Measurements from ENCODE around the gene REPIN1. TPM values are rescaled to one million over a fixed set of nuclear protein-coding genes. Genes with fewer than 3 reads are reported as not detected.
A peak's percentile ranks its signal among the peaks of the same experiment; 100 is the strongest.

REPIN1 gene
- total and polyA plus RNA-seq, 9 of the 15 experiments (the other 6 are each of a cell fraction or from before 2014, with no cell fraction given): 8.1 to 283 (median 94.3) TPM

- no peak for TF ChIP-seq CTCFL (IDR thresholded peaks at IDR 0.05; ENCODE audit: borderline replicate concordance, insufficient read depth, low read depth, low read length, poor library complexity, severe bottlenecking)
Observed at GRCh38 chr7:150346922-150347321, 21.7 kb upstream of the REPIN1 start (continued).

- H3K4me3 ChIP-seq: no peak overlapping the region
- peaks cover 0 to under 1% of the 10 kb centered on the region in 2 experiments; a peak in 2 of 5 replicates for H3K27me3 ChIP-seq (ENCODE audit: control insufficient read depth in 2 of 2, insufficient read depth in 2 of 2, low read length in 2 of 2)
- H3K4me1 ChIP-seq (replicated peaks in 1 of 2; ENCODE audit: control insufficient read depth in 2 of 2, insufficient read depth in 2 of 2, low read length in 2 of 2): peaks cover 14 to 15% of the 10 kb centered on the region in 2 experiments; a peak in 4 of 5 replicates
- BruUV-seq (replicated peaks): no TSS peak
- H2AFZ ChIP-seq (ENCODE audit: low read depth, low read length): peak overlapping the region; percentile 32
- in situ Hi-C loops (cut with MboI) (no loop called here), intact Hi-C loops (cut with micrococcal nuclease) (loop anchor here (10.0 kb wide), 1 partner anchor 403 kb away; no protein-coding TSS in a partner anchor)
- no peak overlapping the region for H3K9ac ChIP-seq (ENCODE audit: insufficient read depth in 1 of 2, low read depth in 2 of 2, low read length in 2 of 2)
- FAIRE-seq: no peak
- DNase-seq (ENCODE audit: extremely low read depth in 1 of 4, low spot score in 3 of 4): no peak
- H4K20me1 ChIP-seq (replicated peaks; ENCODE audit: control insufficient read depth, insufficient read depth, low read length): no peaks in the 10 kb centered on the region
- no peaks in the 10 kb centered on the region for H3K9me3 ChIP-seq (replicated peaks; ENCODE audit: control insufficient read depth, insufficient read depth, low read depth, low read length)
- H3K36me3 ChIP-seq (ENCODE audit: control insufficient read depth, insufficient read depth, low read length): no peaks in the 10 kb centered on the region
- H3K79me2 ChIP-seq (ENCODE audit: control insufficient read depth, insufficient read depth, low read length): no peaks in the 10 kb centered on the region
- ChIA-PET CTCF (ENCODE audit: low intra/inter-chr PET ratio) (interaction anchor here (1.0 kb wide), 1 partner anchor 97 kb away, joined by 3 read pairs; no protein-coding TSS in a partner anchor), POLR2A (interaction anchor here (0.6 kb wide), 1 partner anchor 48 kb away, joined by 3 read pairs; no protein-coding TSS in a partner anchor)
- H3K27ac ChIP-seq (ENCODE audit: extremely low read depth, low read depth, low read length): no peak overlapping the region
- peak; percentile 71 for ATAC-seq
- H3K9me1 ChIP-seq (ENCODE audit: control insufficient read depth, insufficient read depth, low read length): no peaks in the 10 kb centered on the region
- WGBS (ENCODE audit: insufficient coverage, low coverage, missing lambda C conversion rate): 21% methylated on average over 8 of the region's 8 CpGs
- no peak overlapping the region for H3K4me2 ChIP-seq (ENCODE audit: insufficient read depth, low read length)
- 0 out of 2 replicates have a peak, but pooled peaks have one; percentile 27 for TF ChIP-seq LARP7 (IDR thresholded peaks at IDR 0.05)
- no peak for TF ChIP-seq GABPB2 (CRISPR knock-in tag; conservative IDR thresholded peaks at IDR 0.05)
- no peak for TF ChIP-seq CREM (IDR thresholded peaks at IDR 0.05; ENCODE audit: low read depth)
- peak; percentile 13; the same call in 1 of the 2 replicates for TF ChIP-seq CEBPG (CRISPR knock-in tag; IDR thresholded peaks at IDR 0.05)
- no peak for TF ChIP-seq CEBPG (tag; conservative IDR thresholded peaks at IDR 0.05 in 1 of 2, IDR thresholded peaks at IDR 0.05 in 1 of 2)
- no peak for TF ChIP-seq MAFK (IDR thresholded peaks at IDR 0.05; ENCODE audit: low read length)
- no peak for TF ChIP-seq MYC (IDR thresholded peaks at IDR 0.05; ENCODE audit: low read depth, low read length)
- TF ChIP-seq MYC (CRISPR knock-in tag; IDR thresholded peaks at IDR 0.05; ENCODE audit: borderline replicate concordance, low read depth): no peak
- TF ChIP-seq ZNF121 (CRISPR knock-in tag; conservative IDR thresholded peaks at IDR 0.05): peak; percentile 27; the same call in 1 of the 2 replicates
- TF ChIP-seq ZNF280A (IDR thresholded peaks at IDR 0.05; ENCODE audit: low read depth, partially characterized antibody): no peak
- no peak for TF ChIP-seq ZNF512 (tag; IDR thresholded peaks at IDR 0.05)
- TF ChIP-seq RBM25 (IDR thresholded peaks at IDR 0.05; ENCODE audit: low read depth, low read length, severe bottlenecking): peak; percentile 4
- TF ChIP-seq TAF15 (IDR thresholded peaks at IDR 0.05; ENCODE audit: low read depth, low read length): no peak
- TF ChIP-seq ZFP36 (IDR thresholded peaks at IDR 0.05; ENCODE audit: low read depth, low read length, partially characterized antibody): peak; percentile 24
- TF ChIP-seq ERF (CRISPR knock-in tag; IDR thresholded peaks at IDR 0.05): no peak
Observed at GRCh38 chr7:150351587-150352194, 16.9 kb upstream of the REPIN1 start.

All from K562 (cell line).